ENCODE data around the gene SKI.

The SKI gene

GRCh38 chr1:2356401-2356800 is 128.3 kb downstream of the SKI start:
- H3K27ac ChIP-seq (ENCODE audit: low read length) = no peak overlapping the region
- H3K4me3 ChIP-seq (ENCODE audit: low read length in 2 of 2) = no peak overlapping the region
- H3K27me3 ChIP-seq (ENCODE audit: control insufficient read depth in 1 of 2, insufficient read depth in 2 of 2, low read length in 2 of 2) = no peaks in the 10 kb centered on the region
- no peak overlapping the region for H3K9ac ChIP-seq (ENCODE audit: low read length in 2 of 2)
- peaks cover 28% of the 10 kb centered on the region for H3K4me1 ChIP-seq (ENCODE audit: control insufficient read depth, insufficient read depth, low read length)
- H3K36me3 ChIP-seq (ENCODE audit: control insufficient read depth in 2 of 2, insufficient read depth in 2 of 2, low read length in 2 of 2) = no peaks in the 10 kb centered on the region
- H3K9me3 ChIP-seq (ENCODE audit: control insufficient read depth in 2 of 2, low read length in 2 of 2) = no peaks in the 10 kb centered on the region

GRCh38 chr1:2356911-2357845 is 129.1 kb downstream of the SKI start:
- H3K36me3 ChIP-seq (ENCODE audit: control insufficient read depth in 2 of 2, insufficient read depth in 2 of 2, low read length in 2 of 2) = no peaks in the 10 kb centered on the region
- no peak overlapping the region for H3K9ac ChIP-seq (ENCODE audit: low read length in 2 of 2)
- peaks cover 28% of the 10 kb centered on the region for H3K4me1 ChIP-seq (ENCODE audit: control insufficient read depth, insufficient read depth, low read length)
- H3K27ac ChIP-seq (ENCODE audit: low read length) = no peak overlapping the region
- H3K27me3 ChIP-seq (ENCODE audit: control insufficient read depth in 1 of 2, insufficient read depth in 2 of 2, low read length in 2 of 2) = no peaks in the 10 kb centered on the region
- no peaks in the 10 kb centered on the region for H3K9me3 ChIP-seq (ENCODE audit: control insufficient read depth in 2 of 2, low read length in 2 of 2)
- no peak overlapping the region for H3K4me3 ChIP-seq (ENCODE audit: low read length in 2 of 2)

- Histone ChIP-seq H3K36me3 (ENCODE audit: control insufficient read depth in 2 of 2, insufficient read depth in 2 of 2, low read length in 2 of 2) (no peaks in the 10 kb centered on the region), H3K9me3 (ENCODE audit: control insufficient read depth in 2 of 2, low read length in 2 of 2) (no peaks in the 10 kb centered on the region), H3K4me1 (ENCODE audit: control insufficient read depth, insufficient read depth, low read length) (peaks cover 28% of the 10 kb centered on the region), H3K27ac (ENCODE audit: low read length) (no peak overlapping the region), H3K9ac (ENCODE audit: low read length in 2 of 2) (no peak overlapping the region), H3K4me3 (ENCODE audit: low read length in 2 of 2) (no peak overlapping the region), H3K27me3 (ENCODE audit: control insufficient read depth in 1 of 2, insufficient read depth in 2 of 2, low read length in 2 of 2) (no peaks in the 10 kb centered on the region)
Measured at GRCh38 chr1:2358072-2358471, 130.0 kb downstream of the SKI start.

- Histone ChIP-seq H3K27me3 (ENCODE audit: control insufficient read depth in 1 of 2, insufficient read depth in 2 of 2, low read length in 2 of 2) (no peaks in the 10 kb centered on the region), H3K4me1 (ENCODE audit: control insufficient read depth, insufficient read depth, low read length) (peaks cover 23% of the 10 kb centered on the region), H3K9ac (ENCODE audit: low read length in 2 of 2) (no peak overlapping the region), H3K27ac (ENCODE audit: low read length) (no peak overlapping the region), H3K36me3 (ENCODE audit: control insufficient read depth in 2 of 2, insufficient read depth in 2 of 2, low read length in 2 of 2) (no peaks in the 10 kb centered on the region), H3K4me3 (ENCODE audit: low read length in 2 of 2) (no peak overlapping the region), H3K9me3 (ENCODE audit: control insufficient read depth in 2 of 2, low read length in 2 of 2) (no peaks in the 10 kb centered on the region)
Measured at GRCh38 chr1:2358651-2359640, 130.8 kb downstream of the SKI start.
